Measurements from ENCODE around the gene SUSD1.

DNA sequence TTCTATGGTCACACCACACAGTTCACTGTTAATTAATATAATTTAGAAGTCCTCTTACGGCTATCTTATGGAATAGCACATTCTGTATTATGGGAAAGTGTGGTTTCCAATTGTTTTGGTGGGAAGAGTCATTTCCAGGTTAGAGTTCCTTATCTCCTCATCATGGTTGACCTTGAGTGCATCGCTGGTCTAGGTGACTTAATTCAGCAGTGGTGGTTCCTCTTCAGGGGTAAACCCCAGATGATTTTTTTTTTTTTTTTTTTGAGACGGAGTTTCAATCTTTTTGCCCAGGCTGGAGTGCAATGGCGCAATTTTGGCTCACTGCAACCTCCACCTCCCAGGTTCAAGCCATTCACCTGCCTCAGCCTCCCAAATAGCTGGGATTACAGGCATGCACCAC is 171.6 kb downstream of the SUSD1 start:
- TF ChIP-seq POLR2A (IDR thresholded peaks at IDR 0.05) = no peak
- TF ChIP-seq, protein P1, sequence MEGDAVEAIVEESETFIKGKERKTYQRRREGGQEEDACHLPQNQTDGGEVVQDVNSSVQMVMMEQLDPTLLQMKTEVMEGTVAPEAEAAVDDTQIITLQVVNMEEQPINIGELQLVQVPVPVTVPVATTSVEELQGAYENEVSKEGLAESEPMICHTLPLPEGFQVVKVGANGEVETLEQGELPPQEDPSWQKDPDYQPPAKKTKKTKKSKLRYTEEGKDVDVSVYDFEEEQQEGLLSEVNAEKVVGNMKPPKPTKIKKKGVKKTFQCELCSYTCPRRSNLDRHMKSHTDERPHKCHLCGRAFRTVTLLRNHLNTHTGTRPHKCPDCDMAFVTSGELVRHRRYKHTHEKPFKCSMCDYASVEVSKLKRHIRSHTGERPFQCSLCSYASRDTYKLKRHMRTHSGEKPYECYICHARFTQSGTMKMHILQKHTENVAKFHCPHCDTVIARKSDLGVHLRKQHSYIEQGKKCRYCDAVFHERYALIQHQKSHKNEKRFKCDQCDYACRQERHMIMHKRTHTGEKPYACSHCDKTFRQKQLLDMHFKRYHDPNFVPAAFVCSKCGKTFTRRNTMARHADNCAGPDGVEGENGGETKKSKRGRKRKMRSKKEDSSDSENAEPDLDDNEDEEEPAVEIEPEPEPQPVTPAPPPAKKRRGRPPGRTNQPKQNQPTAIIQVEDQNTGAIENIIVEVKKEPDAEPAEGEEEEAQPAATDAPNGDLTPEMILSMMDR (IDR thresholded peaks at IDR 0.05) = no peak
- no peak for TF ChIP-seq POLR2AphosphoS5 (IDR thresholded peaks at IDR 0.05)
